Measurements from ENCODE around the gene KCNS3. TPM values are rescaled to one million over a fixed set of nuclear protein-coding genes. Genes with fewer than 3 reads are reported as not detected.

The KCNS3 gene
- total RNA-seq, 2 donors from 2014 or later: not detected

GRCh38 chr2:17976871-17977746 lies 98.6 kb downstream of the KCNS3 start:
- no peaks in the 10 kb centered on the region for H3K9me3 Mint-ChIP-seq
- H3K36me3 Mint-ChIP-seq (ENCODE audit: low read depth): no peaks in the 10 kb centered on the region
- no peak overlapping the region for H3K4me3 Mint-ChIP-seq
- peaks cover 3% of the 10 kb centered on the region for H3K27me3 Mint-ChIP-seq
- no peak for ATAC-seq (replicated peaks)
- H3K4me1 Mint-ChIP-seq: no peaks in the 10 kb centered on the region
- H3K27ac Mint-ChIP-seq: no peak overlapping the region

- no peaks in the 10 kb centered on the region for H3K4me1 Mint-ChIP-seq
- no peak overlapping the region for H3K4me3 Mint-ChIP-seq
- H3K27me3 Mint-ChIP-seq: no peaks in the 10 kb centered on the region
- H3K9me3 Mint-ChIP-seq: no peaks in the 10 kb centered on the region
- H3K36me3 Mint-ChIP-seq (ENCODE audit: low read depth): no peaks in the 10 kb centered on the region
- ATAC-seq (replicated peaks): no peak
- no peak overlapping the region for H3K27ac Mint-ChIP-seq
Observed at GRCh38 chr2:17979707-17980106, 101.2 kb downstream of the KCNS3 start.

GRCh38 chr2:17981936-17982335 lies 103.5 kb downstream of the KCNS3 start:
- H3K4me1 Mint-ChIP-seq: no peaks in the 10 kb centered on the region
- no peak overlapping the region for H3K4me3 Mint-ChIP-seq

More at GRCh38 chr2:17981936-17982335, 103.5 kb downstream of the KCNS3 start:
- H3K27me3 Mint-ChIP-seq: no peaks in the 10 kb centered on the region
- no peak overlapping the region for H3K27ac Mint-ChIP-seq
- H3K36me3 Mint-ChIP-seq (ENCODE audit: low read depth): no peaks in the 10 kb centered on the region
- peaks cover 3% of the 10 kb centered on the region for H3K9me3 Mint-ChIP-seq
- ATAC-seq (replicated peaks): no peak

Other genes starting within 250 kb of the KCNS3 start
- gene SMC6, start 124.9 kb upstream of the KCNS3 start, total RNA-seq: 10 to 100 TPM; 14.1 to 22.3 TPM
- gene GEN1, start 124.5 kb upstream of the KCNS3 start, total RNA-seq: 10 to 100 TPM; 27.6 to 38.3 TPM
- not detected for gene MSGN1, start 62.2 kb upstream of the KCNS3 start, total RNA-seq

Measured in activated T-helper 17 cell treated with anti-CD3 and anti-CD28 coated beads, Interleukin-2, amount 50 U/mL, for 72 hours (primary cell).